HFFc6 (cell line): ENCODE data around the gene VSX1. TPM values are rescaled to one million over a fixed set of nuclear protein-coding genes. Genes with fewer than 3 reads are reported as not detected.

ENCODE experiments used
- DNase-seq: peaks from one replicate; pipeline ENCODE4 v3.0.0-alpha.2; 2018
- H3K27ac Mint-ChIP-seq: 2 replicates; pipeline ENCODE4 v1.8.0; 2020; ENCODE audit warnings: mild to moderate bottlenecking, mixed read lengths
- H3K27me3 Mint-ChIP-seq: 2 replicates; pipeline ENCODE4 v1.8.0; 2021; ENCODE audit warnings: mild to moderate bottlenecking, moderate library complexity, mixed read lengths; ENCODE audit not compliant: insufficient read depth
- H3K36me3 Mint-ChIP-seq: 2 replicates; pipeline ENCODE4 v1.8.0; 2021; ENCODE audit warnings: low read depth, mixed read lengths
- H3K4me1 Mint-ChIP-seq: 2 replicates; pipeline ENCODE4 v1.8.0; 2020; ENCODE audit warnings: low read depth, mixed read lengths
- H3K4me3 Mint-ChIP-seq: 2 replicates; pipeline ENCODE4 v1.8.0; 2020; ENCODE audit warnings: mild to moderate bottlenecking, moderate library complexity, mixed read lengths
- H3K9me3 Mint-ChIP-seq: 2 replicates; pipeline ENCODE4 v1.8.0; 2020; ENCODE audit warnings: mild to moderate bottlenecking, mixed read lengths
- CTCF ChIP-seq: fragments of 200-600 bp; sonication (generic); IDR thresholded peaks from 2 replicates; pipeline ENCODE4 v1.5.0; 2021; ENCODE audit warnings: antibody characterized with exemption, mild to moderate bottlenecking
- total RNA-seq, 6 experiments: library from RNA; stranded (reverse); fragmentation: NEBNext Ultra II Directional; extraction: Animal tissue kit (Norgen Biotek cat#: 25700); gene quantifications; 2 replicates in 1 of 6; 3 replicates in 5 of 6; pipeline ENCODE4 v1.2.3, GENCODE V29; 2021

Gene VSX1
- total RNA-seq, 6 experiments from 2014 or later, result not detected

- no peak for DNase-seq
- H3K27ac Mint-ChIP-seq, result no peak overlapping the region
- H3K36me3 Mint-ChIP-seq, result no peaks in the 10 kb centered on the region
- peaks cover 13% of the 10 kb centered on the region for H3K4me1 Mint-ChIP-seq
- peaks cover 8% of the 10 kb centered on the region for H3K27me3 Mint-ChIP-seq
- H3K9me3 Mint-ChIP-seq, result no peaks in the 10 kb centered on the region
- no peak overlapping the region for H3K4me3 Mint-ChIP-seq
- no peak for TF ChIP-seq CTCF
Observed at GRCh38 chr20:25039697-25040437, 42.1 kb downstream of the VSX1 start.

DNA sequence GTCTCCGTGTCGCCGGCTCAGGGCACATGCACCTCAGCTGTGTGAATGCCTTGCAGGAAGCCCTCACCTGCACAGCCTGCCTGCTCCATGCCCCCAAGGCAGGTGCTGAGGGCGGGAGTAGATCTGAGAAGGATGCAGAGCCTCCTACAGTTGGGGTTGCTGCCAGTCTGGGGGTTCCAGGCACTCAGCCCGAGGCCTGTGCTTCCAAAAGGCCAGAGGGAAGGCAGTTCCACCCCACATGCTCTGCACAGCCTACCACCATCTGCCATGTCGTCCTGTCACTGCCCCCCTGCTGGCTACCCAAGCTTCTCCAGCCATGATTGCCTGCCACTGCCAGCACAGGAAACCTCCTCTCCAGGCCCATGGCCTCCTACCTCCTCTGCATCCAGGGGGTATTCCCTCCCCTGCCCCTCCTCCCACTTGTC is 43.3 kb downstream of the VSX1 start:
- Mint-ChIP-seq H3K4me1 (peaks cover 13% of the 10 kb centered on the region), H3K27me3 (peaks cover 10% of the 10 kb centered on the region), H3K4me3 (no peak overlapping the region), H3K36me3 (no peaks in the 10 kb centered on the region), H3K9me3 (no peaks in the 10 kb centered on the region), H3K27ac (no peak overlapping the region)
- no peak for TF ChIP-seq CTCF
- DNase-seq, result no peak

GRCh38 chr20:25038103-25038410 is 43.9 kb downstream of the VSX1 start:
- no peak overlapping the region for H3K4me3 Mint-ChIP-seq
- H3K4me1 Mint-ChIP-seq, result peaks cover 13% of the 10 kb centered on the region
- H3K27me3 Mint-ChIP-seq, result peaks cover 7% of the 10 kb centered on the region
- TF ChIP-seq CTCF, result no peak
- H3K9me3 Mint-ChIP-seq, result no peaks in the 10 kb centered on the region
- no peak overlapping the region for H3K27ac Mint-ChIP-seq
- DNase-seq, result no peak
- no peaks in the 10 kb centered on the region for H3K36me3 Mint-ChIP-seq

DNA sequence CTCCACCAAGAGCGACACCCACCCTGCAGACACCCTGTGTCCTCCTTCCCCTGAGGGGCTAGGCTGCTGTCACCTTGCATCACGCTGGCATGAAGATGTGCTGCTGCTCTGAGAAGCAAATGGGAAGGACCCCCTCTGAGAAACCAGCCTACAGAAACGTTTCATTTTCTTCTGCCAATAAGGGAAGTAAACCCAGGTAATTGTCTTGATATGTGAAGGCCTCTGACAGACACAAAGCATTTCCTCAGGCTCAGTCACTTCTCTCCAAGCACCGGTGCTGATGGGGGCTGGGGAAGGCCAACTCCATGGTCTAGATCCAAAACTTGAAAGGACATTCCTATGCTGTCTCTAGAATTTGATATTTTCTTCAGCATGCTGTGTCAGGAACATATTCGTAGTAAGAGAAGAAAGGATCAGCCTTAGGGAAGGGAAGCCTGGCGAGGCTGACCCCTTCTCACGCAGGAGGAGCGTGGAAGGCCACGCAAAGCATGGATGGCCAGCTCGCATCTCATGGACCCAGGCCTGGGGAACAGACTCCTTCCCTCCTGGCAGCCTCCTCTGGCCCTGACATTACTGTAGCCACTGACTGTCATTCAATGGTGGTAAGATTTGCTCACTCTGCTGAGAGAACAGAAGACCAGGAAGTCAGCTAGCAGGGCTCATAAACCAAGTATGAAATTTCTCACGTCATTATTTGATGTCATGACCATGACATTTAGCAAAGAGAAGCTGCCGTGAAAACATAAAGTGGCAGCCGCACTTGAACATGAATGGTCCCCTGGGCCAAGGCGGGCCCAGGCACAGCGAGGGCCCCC is 44.4 kb downstream of the VSX1 start:
- H3K4me1 Mint-ChIP-seq, result peaks cover 13% of the 10 kb centered on the region
- H3K4me3 Mint-ChIP-seq, result no peak overlapping the region
- TF ChIP-seq CTCF, result no peak
- H3K9me3 Mint-ChIP-seq, result no peaks in the 10 kb centered on the region
- H3K36me3 Mint-ChIP-seq, result no peaks in the 10 kb centered on the region
- no peak overlapping the region for H3K27ac Mint-ChIP-seq
- peaks cover 8% of the 10 kb centered on the region for H3K27me3 Mint-ChIP-seq
- DNase-seq, result no peak

DNA sequence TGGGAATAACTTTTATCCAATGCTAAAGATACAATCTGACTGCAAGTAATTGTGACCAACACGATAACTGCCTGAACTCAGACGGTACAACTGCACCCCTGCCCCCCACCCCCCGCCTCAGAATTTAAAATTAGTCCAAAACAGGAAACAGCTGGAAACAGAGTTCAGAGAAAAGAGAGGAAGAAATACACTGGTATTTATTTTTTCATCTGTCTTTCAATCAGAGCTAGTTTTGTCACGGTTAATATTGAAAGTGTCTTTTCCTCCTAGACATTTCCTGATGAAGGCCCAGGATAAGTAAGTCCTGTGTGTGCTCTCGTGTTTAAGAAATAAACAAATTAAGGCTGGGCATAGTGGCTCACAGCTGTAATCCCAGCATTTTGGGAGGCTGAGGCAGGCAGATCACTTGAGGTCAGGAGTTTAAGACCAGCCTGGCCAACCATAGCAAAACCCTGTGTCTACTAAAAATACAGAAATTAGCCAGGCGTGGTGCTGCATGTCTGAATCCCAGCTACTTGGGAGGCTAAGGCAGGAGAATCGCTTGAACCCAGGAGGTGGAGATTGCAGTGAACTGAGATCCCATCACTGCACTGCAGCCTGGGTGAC is 45.5 kb downstream of the VSX1 start:
- no peak for DNase-seq
- no peak for TF ChIP-seq CTCF
- Mint-ChIP-seq H3K27me3 (peaks cover 8% of the 10 kb centered on the region), H3K27ac (no peak overlapping the region), H3K4me1 (peaks cover 13% of the 10 kb centered on the region), H3K4me3 (no peak overlapping the region), H3K9me3 (no peaks in the 10 kb centered on the region), H3K36me3 (no peaks in the 10 kb centered on the region)
